ENCODE data around the gene GLRB.

The GLRB gene

DNA sequence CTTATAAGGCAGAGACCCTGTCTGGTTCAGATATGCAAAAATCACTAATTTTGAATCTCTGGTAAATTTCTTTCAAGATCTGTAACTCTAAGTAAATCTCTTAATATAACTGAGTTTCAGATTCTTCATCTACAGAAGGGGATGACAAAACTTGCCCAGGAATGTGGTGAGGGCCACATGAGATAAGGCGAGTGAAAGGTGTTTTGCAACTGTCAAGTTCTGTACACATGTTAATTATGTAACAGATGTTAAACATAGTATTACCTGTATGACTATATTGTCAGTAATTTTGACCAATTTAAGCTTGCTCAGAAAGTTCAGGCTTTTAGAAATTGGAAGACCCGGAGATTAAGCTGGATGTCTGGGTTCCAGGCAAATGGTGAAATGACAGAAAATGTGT is 549 bp upstream of the GLRB start:
- Histone ChIP-seq H3K4me3 (ENCODE audit: low read depth in 1 of 2, low read length in 1 of 2) (no peak overlapping the region), H3K4me1 (ENCODE audit: control insufficient read depth in 1 of 2, insufficient read depth in 1 of 2, low read depth in 1 of 2, low read length in 1 of 2) (peaks cover 5 to 8% of the 10 kb centered on the region in 2 experiments), H3K27me3 (peaks cover 60% of the 10 kb centered on the region), H3K9me3 (no peaks in the 10 kb centered on the region), H3K27ac (no peak overlapping the region), H3K36me3 (no peaks in the 10 kb centered on the region)
- TF ChIP-seq, protein P1, sequence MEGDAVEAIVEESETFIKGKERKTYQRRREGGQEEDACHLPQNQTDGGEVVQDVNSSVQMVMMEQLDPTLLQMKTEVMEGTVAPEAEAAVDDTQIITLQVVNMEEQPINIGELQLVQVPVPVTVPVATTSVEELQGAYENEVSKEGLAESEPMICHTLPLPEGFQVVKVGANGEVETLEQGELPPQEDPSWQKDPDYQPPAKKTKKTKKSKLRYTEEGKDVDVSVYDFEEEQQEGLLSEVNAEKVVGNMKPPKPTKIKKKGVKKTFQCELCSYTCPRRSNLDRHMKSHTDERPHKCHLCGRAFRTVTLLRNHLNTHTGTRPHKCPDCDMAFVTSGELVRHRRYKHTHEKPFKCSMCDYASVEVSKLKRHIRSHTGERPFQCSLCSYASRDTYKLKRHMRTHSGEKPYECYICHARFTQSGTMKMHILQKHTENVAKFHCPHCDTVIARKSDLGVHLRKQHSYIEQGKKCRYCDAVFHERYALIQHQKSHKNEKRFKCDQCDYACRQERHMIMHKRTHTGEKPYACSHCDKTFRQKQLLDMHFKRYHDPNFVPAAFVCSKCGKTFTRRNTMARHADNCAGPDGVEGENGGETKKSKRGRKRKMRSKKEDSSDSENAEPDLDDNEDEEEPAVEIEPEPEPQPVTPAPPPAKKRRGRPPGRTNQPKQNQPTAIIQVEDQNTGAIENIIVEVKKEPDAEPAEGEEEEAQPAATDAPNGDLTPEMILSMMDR (IDR thresholded peaks at IDR 0.05): no peak

- Histone ChIP-seq H3K27ac (no peak overlapping the region), H3K9me3 (no peaks in the 10 kb centered on the region), H3K27me3 (peaks cover 60% of the 10 kb centered on the region), H3K4me1 (ENCODE audit: control insufficient read depth in 1 of 2, insufficient read depth in 1 of 2, low read depth in 1 of 2, low read length in 1 of 2) (peaks cover 5 to 8% of the 10 kb centered on the region in 2 experiments), H3K4me3 (ENCODE audit: low read depth in 1 of 2, low read length in 1 of 2) (peak overlapping the region; percentile 16 to 21), H3K36me3 (no peaks in the 10 kb centered on the region)
- TF ChIP-seq, protein P1 (IDR thresholded peaks at IDR 0.05): no peak
These were observed 613 bp downstream of the GLRB start for GRCh38 chr4:157076578-157076947.

- Histone ChIP-seq H3K27me3 (peaks cover 43% of the 10 kb centered on the region), H3K27ac (no peak overlapping the region), H3K4me3 (ENCODE audit: low read depth in 1 of 2, low read length in 1 of 2) (no peak overlapping the region), H3K9me3 (no peaks in the 10 kb centered on the region), H3K36me3 (no peaks in the 10 kb centered on the region), H3K4me1 (ENCODE audit: control insufficient read depth in 1 of 2, insufficient read depth in 1 of 2, low read depth in 1 of 2, low read length in 1 of 2) (peaks cover 5 to 8% of the 10 kb centered on the region in 2 experiments)
- TF ChIP-seq, protein P1 (IDR thresholded peaks at IDR 0.05): no peak
These were observed 3.5 kb downstream of the GLRB start for GRCh38 chr4:157079441-157079840.

DNA sequence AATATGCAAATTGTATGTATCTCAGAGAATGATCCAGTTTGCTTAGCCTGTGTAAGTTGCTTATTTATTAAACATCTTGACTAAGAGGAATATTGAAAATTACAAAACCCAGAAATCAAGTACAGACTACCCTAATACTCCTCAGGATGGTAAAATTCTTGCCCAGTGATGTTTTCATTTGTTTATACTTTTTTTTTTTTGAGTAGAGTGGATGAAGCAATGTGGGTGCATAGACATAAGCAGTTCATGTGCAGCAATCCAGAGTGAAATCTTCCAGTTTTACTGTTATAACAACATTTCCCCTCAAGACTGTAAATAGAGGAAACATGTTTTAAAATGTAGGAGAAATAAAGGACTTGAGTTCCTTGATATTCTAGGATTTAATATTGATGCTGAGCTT is 4.7 kb downstream of the GLRB start:
- Histone ChIP-seq H3K27me3 (peaks cover 31% of the 10 kb centered on the region), H3K4me1 (ENCODE audit: control insufficient read depth in 1 of 2, insufficient read depth in 1 of 2, low read depth in 1 of 2, low read length in 1 of 2) (peaks cover 5 to 8% of the 10 kb centered on the region in 2 experiments), H3K9me3 (no peaks in the 10 kb centered on the region), H3K27ac (no peak overlapping the region), H3K4me3 (ENCODE audit: low read depth in 1 of 2, low read length in 1 of 2) (no peak overlapping the region), H3K36me3 (no peaks in the 10 kb centered on the region)
- TF ChIP-seq, protein P1 (IDR thresholded peaks at IDR 0.05): no peak

DNA sequence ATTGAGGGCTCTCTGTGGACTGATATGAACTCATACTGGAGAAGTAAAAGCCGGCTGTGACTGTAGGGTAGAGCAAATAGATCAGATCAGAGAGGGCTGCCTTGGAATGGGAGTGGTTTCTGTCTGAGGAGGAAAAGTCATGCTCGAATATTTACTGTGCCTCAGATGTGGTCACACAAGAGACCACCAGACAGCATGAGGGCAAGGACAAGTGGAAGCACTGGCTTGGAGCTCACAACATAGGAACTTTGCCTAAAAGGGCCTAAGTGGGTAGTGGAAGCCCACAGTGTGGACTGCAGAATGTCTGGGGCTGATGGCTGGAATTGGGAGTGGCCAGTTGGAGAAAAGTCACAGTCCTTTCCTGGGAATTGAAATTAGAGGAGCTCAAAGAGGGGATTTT is 19.8 kb downstream of the GLRB start:
- no peaks in the 10 kb centered on the region for H3K9me3 ChIP-seq
- H3K4me3 ChIP-seq (ENCODE audit: low read depth in 1 of 2, low read length in 1 of 2): no peak overlapping the region
- H3K36me3 ChIP-seq: no peaks in the 10 kb centered on the region
- TF ChIP-seq, protein P1 (IDR thresholded peaks at IDR 0.05): no peak
- H3K27me3 ChIP-seq: no peaks in the 10 kb centered on the region
- H3K27ac ChIP-seq: no peak overlapping the region
- no peaks in the 10 kb centered on the region for H3K4me1 ChIP-seq (ENCODE audit: control insufficient read depth in 1 of 2, insufficient read depth in 1 of 2, low read depth in 1 of 2, low read length in 1 of 2)

- Histone ChIP-seq H3K4me1 (ENCODE audit: control insufficient read depth in 1 of 2, insufficient read depth in 1 of 2, low read depth in 1 of 2, low read length in 1 of 2) (no peaks in the 10 kb centered on the region), H3K4me3 (ENCODE audit: low read depth in 1 of 2, low read length in 1 of 2) (no peak overlapping the region), H3K27ac (no peak overlapping the region), H3K36me3 (no peaks in the 10 kb centered on the region), H3K27me3 (no peaks in the 10 kb centered on the region), H3K9me3 (no peaks in the 10 kb centered on the region)
- TF ChIP-seq, protein P1 (IDR thresholded peaks at IDR 0.05): no peak
These were observed 20.5 kb downstream of the GLRB start for GRCh38 chr4:157096439-157096838.

Data from neutrophil (primary cell).